ENCODE data around the gene UMODL1.

- TF ChIP-seq CTCF (IDR thresholded peaks at IDR 0.05), result no peak
- TF ChIP-seq POLR2A (IDR thresholded peaks at IDR 0.05), result no peak
These were observed 48.2 kb upstream of the UMODL1 start for GRCh38 chr21:42022906-42023305.

All from adrenal gland (tissue), 5 donors.